ENCODE measurements around the gene TEKT3. TPM values are rescaled to one million over a fixed set of nuclear protein-coding genes. Genes with fewer than 3 reads are reported as not detected.
A peak's percentile ranks its signal among the peaks of the same experiment; 100 is the strongest.

TEKT3 gene
- polyA plus RNA-seq, 1 of the 3 experiments (the other 2 are of a cell fraction) = 0.62 TPM

DNA sequence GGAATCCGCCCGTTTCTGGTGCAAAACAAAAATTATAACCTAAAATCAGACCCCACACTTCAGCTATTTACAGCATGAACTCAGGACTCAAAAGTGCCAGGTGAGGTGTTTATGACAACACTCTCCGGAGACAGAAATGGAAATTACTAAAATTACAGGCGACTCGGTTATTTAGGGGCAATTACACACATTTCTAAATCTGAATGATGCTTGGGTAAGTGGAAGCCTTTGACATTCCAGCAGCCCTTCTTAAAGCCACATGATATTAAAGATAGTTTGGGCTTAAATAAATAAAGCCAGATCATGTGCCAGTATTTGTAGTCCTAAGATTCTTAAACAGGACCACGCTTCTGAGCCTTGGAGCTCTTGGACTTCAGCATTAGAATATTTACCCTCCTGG, 39.6 kb downstream of the TEKT3 start:
- Histone ChIP-seq H3K79me2 (ENCODE audit: insufficient read depth) (no peaks in the 10 kb centered on the region), H3K9ac (no peak overlapping the region), H2AFZ (ENCODE audit: low read depth) (no peak overlapping the region), H3K36me3 (replicated peaks in 1 of 2; ENCODE audit: control insufficient read depth in 1 of 2, insufficient read depth in 2 of 2, low read length in 1 of 2) (no peaks in the 10 kb centered on the region), H4K20me1 (ENCODE audit: insufficient read depth) (no peaks in the 10 kb centered on the region), H3K9me2 (no peaks in the 10 kb centered on the region), H3K27ac (ENCODE audit: low read depth in 2 of 2, low read length in 1 of 2) (no peak overlapping the region), H3F3A (replicated peaks; ENCODE audit: insufficient read depth) (no peaks in the 10 kb centered on the region), H3K4me1 (ENCODE audit: control insufficient read depth in 1 of 2, insufficient read depth in 2 of 2, low read depth in 1 of 2, low read length in 1 of 2) (peaks cover 0 to 8% of the 10 kb centered on the region in 2 experiments; a peak in 2 of 4 replicates), H3K4me2 (no peak overlapping the region), H3K27me3 (ENCODE audit: insufficient read depth) (peaks cover 10% of the 10 kb centered on the region; the same call in 1 of the 2 replicates), H3K9me3 (no peaks in the 10 kb centered on the region), H3K4me3 (ENCODE audit: low read depth in 2 of 2, low read length in 1 of 2) (no peak overlapping the region)
- no peak for DNase-seq
- ChIA-PET POLR2A (no interaction called here), CTCF (interaction anchor here (1.3 to 1.8 kb wide), 2 partner anchors 17 to 39 kb away, joined by 4 to 5 read pairs; no protein-coding TSS in a partner anchor)
- TF ChIP-seq FOXJ3 (CRISPR knock-in tag; IDR thresholded peaks at IDR 0.05) = no peak
- TF ChIP-seq TAF1 (IDR thresholded peaks at IDR 0.05; ENCODE audit: borderline replicate concordance, low read depth, low read length) = no peak
- no peak for TF ChIP-seq TEAD4 (IDR thresholded peaks at IDR 0.05; ENCODE audit: borderline replicate concordance, insufficient read depth)
- TF ChIP-seq, protein P1, sequence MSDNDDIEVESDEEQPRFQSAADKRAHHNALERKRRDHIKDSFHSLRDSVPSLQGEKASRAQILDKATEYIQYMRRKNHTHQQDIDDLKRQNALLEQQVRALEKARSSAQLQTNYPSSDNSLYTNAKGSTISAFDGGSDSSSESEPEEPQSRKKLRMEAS (IDR thresholded peaks at IDR 0.05; ENCODE audit: low read depth) = no peak
- TF ChIP-seq, protein P2, sequence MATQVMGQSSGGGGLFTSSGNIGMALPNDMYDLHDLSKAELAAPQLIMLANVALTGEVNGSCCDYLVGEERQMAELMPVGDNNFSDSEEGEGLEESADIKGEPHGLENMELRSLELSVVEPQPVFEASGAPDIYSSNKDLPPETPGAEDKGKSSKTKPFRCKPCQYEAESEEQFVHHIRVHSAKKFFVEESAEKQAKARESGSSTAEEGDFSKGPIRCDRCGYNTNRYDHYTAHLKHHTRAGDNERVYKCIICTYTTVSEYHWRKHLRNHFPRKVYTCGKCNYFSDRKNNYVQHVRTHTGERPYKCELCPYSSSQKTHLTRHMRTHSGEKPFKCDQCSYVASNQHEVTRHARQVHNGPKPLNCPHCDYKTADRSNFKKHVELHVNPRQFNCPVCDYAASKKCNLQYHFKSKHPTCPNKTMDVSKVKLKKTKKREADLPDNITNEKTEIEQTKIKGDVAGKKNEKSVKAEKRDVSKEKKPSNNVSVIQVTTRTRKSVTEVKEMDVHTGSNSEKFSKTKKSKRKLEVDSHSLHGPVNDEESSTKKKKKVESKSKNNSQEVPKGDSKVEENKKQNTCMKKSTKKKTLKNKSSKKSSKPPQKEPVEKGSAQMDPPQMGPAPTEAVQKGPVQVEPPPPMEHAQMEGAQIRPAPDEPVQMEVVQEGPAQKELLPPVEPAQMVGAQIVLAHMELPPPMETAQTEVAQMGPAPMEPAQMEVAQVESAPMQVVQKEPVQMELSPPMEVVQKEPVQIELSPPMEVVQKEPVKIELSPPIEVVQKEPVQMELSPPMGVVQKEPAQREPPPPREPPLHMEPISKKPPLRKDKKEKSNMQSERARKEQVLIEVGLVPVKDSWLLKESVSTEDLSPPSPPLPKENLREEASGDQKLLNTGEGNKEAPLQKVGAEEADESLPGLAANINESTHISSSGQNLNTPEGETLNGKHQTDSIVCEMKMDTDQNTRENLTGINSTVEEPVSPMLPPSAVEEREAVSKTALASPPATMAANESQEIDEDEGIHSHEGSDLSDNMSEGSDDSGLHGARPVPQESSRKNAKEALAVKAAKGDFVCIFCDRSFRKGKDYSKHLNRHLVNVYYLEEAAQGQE (IDR thresholded peaks at IDR 0.05; ENCODE audit: low read depth, low read length) = no peak
- TF ChIP-seq TCF12 (IDR thresholded peaks at IDR 0.05) = no peak
- TF ChIP-seq YY1 (IDR thresholded peaks at IDR 0.05; ENCODE audit: low read depth) = no peak
- no peak for TF ChIP-seq GATA2 (CRISPR knock-in tag; IDR thresholded peaks at IDR 0.05)
- 85% methylated on average over 6 of the region's 6 CpGs for WGBS (ENCODE audit: low lambda C conversion rate)

DNA sequence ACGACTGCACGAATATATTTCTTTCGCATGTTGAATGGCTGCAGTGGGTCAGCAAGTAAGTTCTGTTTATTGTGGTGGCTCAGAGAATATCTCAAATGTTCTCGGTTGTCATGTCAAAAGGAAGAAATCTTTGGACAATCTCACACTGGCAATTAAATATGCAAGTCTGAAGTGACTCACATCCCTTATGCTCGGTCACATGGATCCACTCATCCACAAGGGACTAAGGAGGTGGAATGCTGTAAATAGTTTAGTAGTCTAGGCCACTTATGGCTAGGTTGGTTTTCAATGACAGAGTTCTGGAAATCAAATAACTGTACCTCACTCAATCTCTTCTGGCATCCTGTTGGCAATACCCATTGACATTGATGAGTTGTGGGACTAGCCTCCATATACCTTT, 43.2 kb downstream of the TEKT3 start:
- ChIA-PET CTCF (interaction anchor here (2.3 kb wide), 1 partner anchor 205 kb away, joined by 6 read pairs; no protein-coding TSS in a partner anchor), POLR2A (no interaction called here)
- Histone ChIP-seq H3F3A (replicated peaks; ENCODE audit: insufficient read depth) (no peaks in the 10 kb centered on the region), H3K79me2 (ENCODE audit: insufficient read depth) (no peaks in the 10 kb centered on the region), H3K9me2 (no peaks in the 10 kb centered on the region), H3K9me3 (no peaks in the 10 kb centered on the region), H3K4me1 (ENCODE audit: control insufficient read depth in 1 of 2, insufficient read depth in 2 of 2, low read depth in 1 of 2, low read length in 1 of 2) (peaks cover 0 to 9% of the 10 kb centered on the region in 2 experiments; a peak in 2 of 4 replicates), H3K9ac (no peak overlapping the region), H3K4me3 (ENCODE audit: low read depth in 2 of 2, low read length in 1 of 2) (no peak overlapping the region), H3K36me3 (replicated peaks in 1 of 2; ENCODE audit: control insufficient read depth in 1 of 2, insufficient read depth in 2 of 2, low read length in 1 of 2) (no peaks in the 10 kb centered on the region), H3K27ac (ENCODE audit: low read depth in 2 of 2, low read length in 1 of 2) (no peak overlapping the region), H3K27me3 (ENCODE audit: insufficient read depth) (no peaks in the 10 kb centered on the region; the same call in 1 of the 2 replicates), H2AFZ (ENCODE audit: low read depth) (0 out of 2 replicates have a peak overlapping the region, but pooled peaks have one; percentile 50), H3K4me2 (no peak overlapping the region), H4K20me1 (ENCODE audit: insufficient read depth) (no peaks in the 10 kb centered on the region)
- no peak for DNase-seq
- WGBS (ENCODE audit: low lambda C conversion rate) = 78% methylated on average over 5 of the region's 5 CpGs
- TF ChIP-seq SIN3A (IDR thresholded peaks at IDR 0.05; ENCODE audit: borderline replicate concordance, low read depth, low read length) (no peak), CHD2 (IDR thresholded peaks at IDR 0.05; ENCODE audit: low read length, partially characterized antibody) (no peak), NRF1 (IDR thresholded peaks at IDR 0.05; ENCODE audit: low read depth, low read length) (no peak), FOXJ3 (CRISPR knock-in tag; IDR thresholded peaks at IDR 0.05) (no peak), SMC3 (IDR thresholded peaks at IDR 0.05; ENCODE audit: low read depth, low read length) (no peak), FOSL2 (IDR thresholded peaks at IDR 0.05; ENCODE audit: borderline replicate concordance, low read depth) (no peak)
- TF ChIP-seq, protein P3, sequence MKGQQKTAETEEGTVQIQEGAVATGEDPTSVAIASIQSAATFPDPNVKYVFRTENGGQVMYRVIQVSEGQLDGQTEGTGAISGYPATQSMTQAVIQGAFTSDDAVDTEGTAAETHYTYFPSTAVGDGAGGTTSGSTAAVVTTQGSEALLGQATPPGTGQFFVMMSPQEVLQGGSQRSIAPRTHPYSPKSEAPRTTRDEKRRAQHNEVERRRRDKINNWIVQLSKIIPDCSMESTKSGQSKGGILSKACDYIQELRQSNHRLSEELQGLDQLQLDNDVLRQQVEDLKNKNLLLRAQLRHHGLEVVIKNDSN (IDR thresholded peaks at IDR 0.05; ENCODE audit: borderline replicate concordance, low read depth) = no peak

All from SK-N-SH (cell line).